ENCODE data around the gene WFIKKN2.
"Not testable (repeated sequence)": the region's sequence is repeated elsewhere in the genome, so short reads cannot be mapped to it uniquely, and the experiment has no call there.

Gene WFIKKN2

DNA sequence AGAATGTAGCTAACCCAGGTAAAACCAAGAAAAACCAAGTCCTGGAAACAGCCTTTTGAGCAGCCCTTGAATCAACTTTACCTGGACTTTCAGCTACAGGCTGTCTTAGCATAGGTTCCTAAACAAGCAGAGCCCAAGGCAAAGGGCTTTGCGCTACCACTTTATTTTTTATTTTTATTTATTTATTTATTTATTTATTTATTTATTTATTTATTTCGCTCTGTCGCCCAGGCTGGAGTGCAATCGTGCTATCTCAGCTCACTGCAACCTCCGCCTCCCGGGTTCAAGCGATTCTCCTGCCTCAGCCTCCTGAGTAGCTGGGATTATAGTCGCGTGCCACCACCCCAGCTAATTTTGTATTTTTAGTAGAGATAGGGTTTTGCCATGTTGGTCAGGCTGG lies 41.7 kb downstream of the WFIKKN2 start:
- DNase-seq (ENCODE audit: low spot score), result not testable (repeated sequence)

- no peak for DNase-seq (ENCODE audit: low spot score)
Measured at GRCh38 chr17:50877838-50878237, 42.5 kb downstream of the WFIKKN2 start.

DNA sequence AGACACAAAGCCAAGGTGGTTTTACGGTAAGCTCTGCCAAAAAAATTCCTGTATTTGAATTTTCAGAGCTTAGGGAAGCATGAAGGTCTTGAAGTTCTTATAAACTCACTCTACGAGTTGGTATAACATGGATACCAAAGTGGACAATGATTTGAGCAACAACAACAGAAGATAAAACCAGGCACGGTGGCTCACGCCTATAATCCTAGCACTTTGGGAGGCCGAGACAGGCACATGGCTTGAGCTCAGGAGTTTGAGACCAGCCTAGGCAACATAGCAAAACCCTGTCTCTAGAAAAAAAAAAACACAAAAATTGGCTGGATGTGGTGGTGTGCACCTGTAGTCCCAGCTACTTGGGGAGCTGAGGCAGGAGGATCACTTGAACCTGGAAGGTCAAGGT lies 43.7 kb downstream of the WFIKKN2 start:
- no peak for DNase-seq (ENCODE audit: low spot score)

DNA sequence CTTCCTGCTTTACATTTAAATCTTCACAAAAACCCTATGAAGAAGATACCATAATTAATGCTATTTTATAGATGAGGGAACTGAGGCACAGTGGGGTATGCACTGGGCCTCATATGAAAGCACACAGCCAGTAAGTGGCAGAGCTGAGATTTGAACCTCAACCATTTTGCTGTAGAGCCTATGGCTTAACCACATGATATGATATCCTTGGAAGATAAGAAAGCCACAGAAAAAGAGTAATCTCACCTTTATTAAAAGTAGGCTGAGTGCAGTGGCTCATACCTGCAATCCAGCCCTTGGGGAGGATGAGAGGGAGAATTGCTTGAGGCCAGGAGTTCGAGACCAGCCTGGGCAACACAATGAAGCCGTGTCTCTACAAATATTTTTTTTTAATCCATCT lies 45.8 kb downstream of the WFIKKN2 start:
- DNase-seq (ENCODE audit: low spot score), result no peak

DNA sequence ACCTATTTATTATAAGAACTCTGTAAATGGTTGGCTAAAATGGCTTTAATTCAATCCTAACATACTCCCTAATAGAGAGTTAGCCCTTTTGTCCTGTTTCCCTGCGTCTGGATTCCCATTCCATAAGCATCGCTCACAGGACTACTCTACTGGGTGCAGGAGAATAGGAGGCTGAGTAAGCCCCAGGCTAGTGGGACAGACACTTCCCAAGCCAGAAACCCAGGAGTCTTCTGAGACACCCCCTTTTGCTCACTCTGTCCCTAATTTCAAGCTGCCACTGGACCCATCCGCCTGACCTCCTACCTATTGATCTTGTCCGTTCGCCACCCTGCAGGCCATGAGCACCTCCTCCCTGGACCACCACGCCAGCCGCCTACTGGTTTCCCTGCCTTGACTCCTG lies 47.5 kb downstream of the WFIKKN2 start:
- DNase-seq (ENCODE audit: low spot score), result no peak

- no peak for DNase-seq (ENCODE audit: low spot score)
Measured at GRCh38 chr17:50883850-50884438, 48.6 kb downstream of the WFIKKN2 start.

- DNase-seq (ENCODE audit: low spot score), result no peak
Measured at GRCh38 chr17:50884439-50885311, 49.3 kb downstream of the WFIKKN2 start.

- no peak for DNase-seq (ENCODE audit: low spot score)
Measured at GRCh38 chr17:50887705-50888245, 52.4 kb downstream of the WFIKKN2 start.

DNA sequence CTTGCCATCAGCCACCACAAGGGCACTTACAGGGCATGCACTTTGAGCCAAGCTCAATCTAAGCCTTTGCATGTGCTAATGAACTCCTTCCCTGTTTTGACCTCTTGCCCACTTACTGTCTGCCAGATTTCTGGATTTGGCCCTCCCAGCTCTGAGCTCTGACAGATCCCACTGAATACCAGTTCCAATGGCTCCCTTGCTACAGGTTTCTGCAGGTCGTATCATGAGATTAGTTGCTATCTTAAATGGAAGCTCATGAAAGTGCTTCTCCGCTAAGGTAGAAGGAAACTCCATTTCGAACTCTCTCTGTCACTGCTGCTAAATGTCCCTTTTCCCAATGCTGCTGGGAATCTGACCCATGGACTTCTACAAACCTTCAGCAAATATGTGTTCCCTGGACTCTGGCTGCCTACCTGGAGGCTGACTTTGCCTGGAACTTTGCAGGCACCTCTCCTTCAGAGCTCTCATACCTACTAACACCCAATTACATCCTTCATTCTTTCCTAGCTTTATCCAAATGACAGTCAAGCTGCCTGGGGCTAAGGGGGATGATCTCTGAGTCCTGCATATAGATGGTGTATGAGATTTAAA lies 54.2 kb downstream of the WFIKKN2 start:
- no peak for DNase-seq (ENCODE audit: low spot score)

GRCh38 chr17:50890675-50891516 lies 55.5 kb downstream of the WFIKKN2 start:
- no peak for DNase-seq (ENCODE audit: low spot score)

DNA sequence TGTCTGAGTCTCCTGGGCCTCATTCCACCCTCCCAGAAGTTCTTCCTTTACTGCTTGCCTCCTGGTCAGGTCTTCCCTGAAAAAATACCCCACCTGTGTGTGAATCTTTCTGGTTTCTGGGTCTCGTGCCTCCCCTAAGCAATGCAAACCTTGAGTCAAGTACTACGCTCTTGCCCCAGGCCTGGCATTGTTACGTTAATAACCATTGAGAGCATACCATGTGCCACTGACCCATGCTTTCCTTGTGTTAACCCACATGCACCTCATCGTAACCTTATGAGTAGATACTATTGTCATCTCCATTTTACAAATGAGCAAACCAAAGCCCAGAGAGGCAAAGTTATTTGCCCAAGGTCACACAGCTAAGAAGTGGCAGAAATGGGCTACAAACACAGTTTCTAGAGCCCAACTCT lies 56.2 kb downstream of the WFIKKN2 start:
- DNase-seq (ENCODE audit: low spot score), result no peak

Measured in iPS-NIHi11 (cell line).